MM.1S (cell line): Measurements from ENCODE around the gene WDFY4.

Source experiments
- DNase-seq: peaks from one replicate; pipeline ENCODE4 v3.0.0-alpha.2; 2015
- H2AFZ ChIP-seq: fragments of 300-600 bp; sonication (generic); 2 replicates; pipeline ENCODE4 v1.6.0; 2016; ENCODE audit warnings: antibody characterized with exemption, low read length
- H3F3A ChIP-seq: fragments of 300-600 bp; sonication (generic); 2 replicates; pipeline ENCODE4 v1.6.1; 2016; ENCODE audit warnings: mild to moderate bottlenecking, antibody characterized with exemption, low read length, moderate library complexity, mixed read lengths; ENCODE audit not compliant: insufficient read depth
- H3K27ac ChIP-seq: fragments of 300-600 bp; sonication (generic); 2 replicates; pipeline ENCODE4 v1.5.1; 2016; ENCODE audit warnings: mild to moderate bottlenecking, low read length
- H3K27me3 ChIP-seq: fragments of 300-600 bp; sonication (generic); replicated peaks from 2 replicates; pipeline ENCODE4 v1.6.0; 2016; ENCODE audit warnings: low read length; ENCODE audit not compliant: insufficient read depth
- H3K36me3 ChIP-seq: fragments of 300-600 bp; sonication (generic); replicated peaks from 2 replicates; pipeline ENCODE4 v1.6.1; 2016; ENCODE audit warnings: mild to moderate bottlenecking, low read length, mixed read lengths; ENCODE audit not compliant: insufficient read depth
- H3K4me1 ChIP-seq: fragments of 300-600 bp; sonication (generic); 2 replicates; pipeline ENCODE4 v1.6.1; 2016; ENCODE audit warnings: low read length, mixed read lengths
- H3K4me2 ChIP-seq: fragments of 300-600 bp; sonication (generic); 2 replicates; pipeline ENCODE4 v1.6.0; 2016; ENCODE audit warnings: low read depth, low read length
- H3K4me3 ChIP-seq: fragments of 300-600 bp; sonication (generic); 2 replicates; pipeline ENCODE4 v1.5.1; 2016; ENCODE audit warnings: low read length, mixed read lengths
- H3K79me2 ChIP-seq: fragments of 300-600 bp; sonication (generic); 2 replicates; pipeline ENCODE4 v1.6.1; 2016; ENCODE audit warnings: mixed run types, low read length, mixed read lengths
- H3K9ac ChIP-seq: fragments of 300-600 bp; sonication (generic); 2 replicates; pipeline ENCODE4 v1.6.1; 2016; ENCODE audit warnings: low read length, mixed read lengths
- H3K9me2 ChIP-seq: fragments of 300-600 bp; sonication (generic); replicated peaks from 2 replicates; pipeline ENCODE4 v1.6.1; 2016; ENCODE audit warnings: mild to moderate bottlenecking, low read length, mixed read lengths; ENCODE audit not compliant: insufficient read depth
- H3K9me3 ChIP-seq: fragments of 300-600 bp; sonication (generic); replicated peaks from 2 replicates; pipeline ENCODE4 v1.6.1; 2016; ENCODE audit warnings: mild to moderate bottlenecking, low read length, mixed read lengths; ENCODE audit not compliant: insufficient read depth
- H4K20me1 ChIP-seq: fragments of 300-600 bp; sonication (generic); 2 replicates; pipeline ENCODE4 v1.6.1; 2016; ENCODE audit warnings: mild to moderate bottlenecking, low read length, moderate library complexity, mixed read lengths; ENCODE audit not compliant: insufficient read depth
- CTCF ChIP-seq: fragments of 300-600 bp; sonication (generic); IDR thresholded peaks from 2 replicates; pipeline ENCODE4 v1.5.1; 2016; ENCODE audit warnings: antibody characterized with exemption, low read length, mixed read lengths
- EZH2 ChIP-seq: fragments of 300-600 bp; sonication (generic); optimal IDR thresholded peaks from 2 replicates; pipeline ENCODE3; 2017; ENCODE audit warnings: low read depth, mild to moderate bottlenecking, antibody characterized with exemption, low read length, mixed read lengths
- EZH2phosphoT487 ChIP-seq: fragments of 300-600 bp; sonication (generic); IDR thresholded peaks from 2 replicates; pipeline ENCODE4 v1.6.1; 2018; ENCODE audit warnings: antibody characterized with exemption, low read length

Gene WDFY4

GRCh38 chr10:48881937-48882336 lies 197.3 kb downstream of the WDFY4 start:
- no peaks in the 10 kb centered on the region for H3K4me1 ChIP-seq
- H3K9ac ChIP-seq, result no peak overlapping the region
- no peak overlapping the region for H3K27ac ChIP-seq
- H2AFZ ChIP-seq, result no peak overlapping the region
- H3K27me3 ChIP-seq, result no peaks in the 10 kb centered on the region
- H3K9me3 ChIP-seq, result no peaks in the 10 kb centered on the region
- H3K9me2 ChIP-seq, result no peaks in the 10 kb centered on the region
- no peak for DNase-seq
- H4K20me1 ChIP-seq, result no peaks in the 10 kb centered on the region
- no peaks in the 10 kb centered on the region for H3K79me2 ChIP-seq
- TF ChIP-seq EZH2 (no peak), EZH2phosphoT487 (no peak), CTCF (no peak)
- no peaks in the 10 kb centered on the region for H3F3A ChIP-seq
- no peaks in the 10 kb centered on the region for H3K36me3 ChIP-seq
- H3K4me3 ChIP-seq, result no peak overlapping the region
- H3K4me2 ChIP-seq, result no peak overlapping the region

- no peaks in the 10 kb centered on the region for H3K4me1 ChIP-seq
- H2AFZ ChIP-seq, result no peak overlapping the region
- H3K27me3 ChIP-seq, result no peaks in the 10 kb centered on the region
- H3K27ac ChIP-seq, result no peak overlapping the region
- H3K9me2 ChIP-seq, result no peaks in the 10 kb centered on the region
- no peak for DNase-seq
- H4K20me1 ChIP-seq, result no peaks in the 10 kb centered on the region
- no peaks in the 10 kb centered on the region for H3K36me3 ChIP-seq
- H3K79me2 ChIP-seq, result no peaks in the 10 kb centered on the region
- H3K9me3 ChIP-seq, result no peaks in the 10 kb centered on the region
- H3K4me3 ChIP-seq, result no peak overlapping the region
- H3K4me2 ChIP-seq, result no peak overlapping the region
- H3F3A ChIP-seq, result no peaks in the 10 kb centered on the region
- TF ChIP-seq CTCF, result no peak
- TF ChIP-seq EZH2, result no peak
- TF ChIP-seq EZH2phosphoT487, result no peak
- H3K9ac ChIP-seq, result no peak overlapping the region
Observed at GRCh38 chr10:48882881-48883280, 198.2 kb downstream of the WDFY4 start.

- no peak for DNase-seq
- no peak overlapping the region for H3K27ac ChIP-seq
- no peaks in the 10 kb centered on the region for H3K4me1 ChIP-seq
- TF ChIP-seq CTCF, result no peak
- no peak for TF ChIP-seq EZH2phosphoT487
- no peak for TF ChIP-seq EZH2
- H4K20me1 ChIP-seq, result no peaks in the 10 kb centered on the region
- H3K79me2 ChIP-seq, result no peaks in the 10 kb centered on the region
- no peaks in the 10 kb centered on the region for H3K36me3 ChIP-seq
- no peak overlapping the region for H3K9ac ChIP-seq
- H3K9me3 ChIP-seq, result no peaks in the 10 kb centered on the region
- H3K4me2 ChIP-seq, result no peak overlapping the region
- no peaks in the 10 kb centered on the region for H3K27me3 ChIP-seq
- no peak overlapping the region for H3K4me3 ChIP-seq
- no peaks in the 10 kb centered on the region for H3F3A ChIP-seq
- no peak overlapping the region for H2AFZ ChIP-seq
- no peaks in the 10 kb centered on the region for H3K9me2 ChIP-seq
Observed at GRCh38 chr10:48883701-48884100, 199.0 kb downstream of the WDFY4 start.
